Liver (tissue), 9 donors: ENCODE results near the gene PPT2. TPM values are rescaled to one million over a fixed set of nuclear protein-coding genes. Genes with fewer than 3 reads are reported as not detected.

Experiments
- DNase-seq: peaks from one replicate; pipeline ENCODE4 v3.0.0-alpha.2; 2017; ENCODE audit warnings: low spot score
- H3K27ac ChIP-seq, 2 donors: one replicate each; pipeline ENCODE4 v1.7.0; 2013; ENCODE audit warnings: inconsistent platforms in 2 of 2, low read length in 2 of 2, control low read depth in 1 of 2, low read depth in 1 of 2, mild to moderate bottlenecking in 1 of 2
- H3K27me3 ChIP-seq, 4 donors: one replicate each; pipeline versions ENCODE4 v1.6.1 to v1.7.0; 2013; ENCODE audit warnings: low read length in 3 of 4, inconsistent platforms in 1 of 4, mild to moderate bottlenecking in 1 of 4, moderate library complexity in 1 of 4; ENCODE audit not compliant: control insufficient read depth in 4 of 4, insufficient read depth in 4 of 4
- H3K36me3 ChIP-seq, 4 donors: one replicate each; pipeline versions ENCODE4 v1.6.1 to v1.7.0; 2013; ENCODE audit warnings: low read length in 3 of 4, mild to moderate bottlenecking in 3 of 4, low read depth in 1 of 4, moderate library complexity in 1 of 4; ENCODE audit not compliant: control insufficient read depth in 4 of 4, insufficient read depth in 3 of 4
- H3K4me1 ChIP-seq, 4 donors: one replicate each; pipeline versions ENCODE4 v1.6.1 to v1.7.0; 2013; ENCODE audit warnings: low read length in 3 of 4, mild to moderate bottlenecking in 3 of 4, moderate library complexity in 1 of 4; ENCODE audit not compliant: control insufficient read depth in 4 of 4, insufficient read depth in 4 of 4
- H3K4me3 ChIP-seq, 3 donors: one replicate each; pipeline versions ENCODE4 v1.6.1 to v1.7.0; 2013; ENCODE audit warnings: low read length in 3 of 3, control low read depth in 1 of 3, low read depth in 1 of 3, mild to moderate bottlenecking in 1 of 3
- H3K9ac ChIP-seq, 2 donors: one replicate each; pipeline ENCODE4 v1.7.0; 2013; ENCODE audit warnings: low read length in 2 of 2, mild to moderate bottlenecking in 2 of 2, moderate library complexity in 2 of 2, control low read depth in 1 of 2, low read depth in 1 of 2
- H3K9me3 ChIP-seq, 4 donors: one replicate each; pipeline versions ENCODE4 v1.6.1 to v1.7.0; 2013; ENCODE audit warnings: low read length in 3 of 4; ENCODE audit not compliant: control insufficient read depth in 4 of 4
- CTCF ChIP-seq: fragments of 150-350 bp; IDR thresholded peaks from 2 replicates; pipeline ENCODE4 v1.5.1; 2017; ENCODE audit warnings: improper control_type of control experiment, low read depth, low read length; ENCODE audit not compliant: missing input control
- EGR1 ChIP-seq, 2 donors: IDR thresholded peaks; 2 replicates each; pipeline ENCODE4 v1.6.1; 2016 to 2018; ENCODE audit warnings: antibody characterized with exemption in 2 of 2, low read depth in 2 of 2
- FOXA1 ChIP-seq: IDR thresholded peaks from 2 replicates; pipeline ENCODE4 v1.6.1; 2016; ENCODE audit warnings: antibody characterized with exemption
- FOXA2 ChIP-seq: IDR thresholded peaks from 2 replicates; pipeline ENCODE4 v1.6.1; 2016; ENCODE audit warnings: antibody characterized with exemption
- GABPA ChIP-seq, 2 donors: IDR thresholded peaks in 1 of 2; conservative IDR thresholded peaks in 1 of 2; 2 replicates each; pipeline ENCODE4 v1.6.1; 2016; ENCODE audit warnings: antibody characterized with exemption in 2 of 2, mild to moderate bottlenecking in 1 of 2, moderate library complexity in 1 of 2
- HNF4A ChIP-seq, 2 donors: conservative IDR thresholded peaks; 2 replicates each; pipeline ENCODE4 v1.6.1; 2016; ENCODE audit warnings: antibody characterized with exemption in 2 of 2, mild to moderate bottlenecking in 2 of 2
- HNF4G ChIP-seq: IDR thresholded peaks from 2 replicates; pipeline ENCODE4 v1.6.1; 2016; ENCODE audit warnings: antibody characterized with exemption
- JUND ChIP-seq, 2 donors: IDR thresholded peaks; 2 replicates each; pipeline ENCODE4 v1.6.1; 2016; ENCODE audit warnings: antibody characterized with exemption in 2 of 2
- NR2F2 ChIP-seq: IDR thresholded peaks from 2 replicates; pipeline ENCODE4 v1.6.1; 2016; ENCODE audit warnings: antibody characterized with exemption
- RAD21 ChIP-seq, 2 donors: IDR thresholded peaks; 2 replicates each; pipeline ENCODE4 v1.6.1; 2016; ENCODE audit warnings: antibody characterized with exemption in 2 of 2, mild to moderate bottlenecking in 2 of 2
- REST ChIP-seq: IDR thresholded peaks from 2 replicates; pipeline ENCODE4 v1.6.1; 2016; ENCODE audit warnings: antibody characterized with exemption, mild to moderate bottlenecking
- RXRA ChIP-seq, 2 donors: IDR thresholded peaks; 2 replicates each; pipeline ENCODE4 v1.6.1; 2017 to 2018; ENCODE audit warnings: antibody characterized with exemption in 2 of 2, mild to moderate bottlenecking in 1 of 2
- SP1 ChIP-seq: IDR thresholded peaks from 2 replicates; pipeline ENCODE4 v1.6.1; 2018; ENCODE audit warnings: antibody characterized with exemption, mild to moderate bottlenecking
- TAF1 ChIP-seq: conservative IDR thresholded peaks from 2 replicates; pipeline ENCODE4 v1.6.1; 2016; ENCODE audit warnings: antibody characterized with exemption, mild to moderate bottlenecking
- YY1 ChIP-seq: IDR thresholded peaks from 2 replicates; pipeline ENCODE4 v1.6.1; 2016; ENCODE audit warnings: antibody characterized with exemption, mild to moderate bottlenecking
- WGBS: extraction: QIAGEN DNeasy Blood & Tissue Kit; methylation state at CpG from one replicate; pipeline ENCODE4 v1.1.7; 2013; 5-methylcytosine and 5-hydroxymethylcytosine counted together
- polyA plus RNA-seq, 2 donors: library from polyadenylated mRNA; stranded (reverse) in 1 of 2; unstranded in 1 of 2; fragments of 200-250 nt in 1 of 2; fragments of >200 nt in 1 of 2; fragmentation: Nextera tagmentation in 1 of 2; extraction: Ambion mirVana in 1 of 2; gene quantifications; one replicate each; pipeline versions ENCODE4 v1.2.1 to v1.2.3, GENCODE V29; 2013 to 2015
- total RNA-seq, 2 donors: library from RNA; depleted of rRNA; stranded (reverse); fragments of >200 nt; gene quantifications; one replicate each; pipeline ENCODE4 v1.2.3, GENCODE V29; 2014
- TF ChIP-seq, protein P1 (sequence below): IDR thresholded peaks from 2 replicates; pipeline ENCODE4 v1.6.1; 2016; ENCODE audit warnings: antibody characterized with exemption
- TF ChIP-seq, protein P2 (sequence below): IDR thresholded peaks from 2 replicates; pipeline ENCODE4 v1.6.1; 2016; ENCODE audit warnings: antibody characterized with exemption
- TF ChIP-seq, protein P3 (sequence below): IDR thresholded peaks from 2 replicates; pipeline ENCODE4 v1.6.1; 2016; ENCODE audit warnings: antibody characterized with exemption
- donor health status: healthy.
- donor health status: healthy.
- donor health status: healthy.
- donor health status: healthy.
- donor health status: healthy.

PPT2 gene
- total and polyA plus RNA-seq, 4 donors, result 7.6 to 47.4 (median 15.1) TPM

GRCh38 chr6:32183030-32183429, 29.1 kb downstream of the PPT2 start:
- Histone ChIP-seq H3K27ac (peak overlapping the region in 1 of 2 donors; percentile 25), H3K9me3 (no peaks in the 10 kb centered on the region), H3K4me3 (no peak overlapping the region), H3K27me3 (no peaks in the 10 kb centered on the region), H3K36me3 (peaks cover 0 to 35% (median 19%) of the 10 kb centered on the region in 4 donors), H3K9ac (no peak overlapping the region), H3K4me1 (peaks cover 0 to 18% (median 15%) of the 10 kb centered on the region in 4 donors)
- TF ChIP-seq REST, result no peak
- no peak for TF ChIP-seq SP1
- TF ChIP-seq RXRA (IDR thresholded peaks at IDR 0.05), result no peak
- TF ChIP-seq CTCF, result no peak
- no peak for TF ChIP-seq YY1
- no peak for TF ChIP-seq FOXA2
- TF ChIP-seq GABPA (IDR thresholded peaks at IDR 0.05 in 1 of 2, conservative IDR thresholded peaks at IDR 0.05 in 1 of 2), result no peak
- TF ChIP-seq HNF4A (conservative IDR thresholded peaks at IDR 0.05), result no peak
- TF ChIP-seq, protein P1, sequence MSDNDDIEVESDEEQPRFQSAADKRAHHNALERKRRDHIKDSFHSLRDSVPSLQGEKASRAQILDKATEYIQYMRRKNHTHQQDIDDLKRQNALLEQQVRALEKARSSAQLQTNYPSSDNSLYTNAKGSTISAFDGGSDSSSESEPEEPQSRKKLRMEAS, result no peak
- no peak for TF ChIP-seq TAF1
- TF ChIP-seq, protein P2, sequence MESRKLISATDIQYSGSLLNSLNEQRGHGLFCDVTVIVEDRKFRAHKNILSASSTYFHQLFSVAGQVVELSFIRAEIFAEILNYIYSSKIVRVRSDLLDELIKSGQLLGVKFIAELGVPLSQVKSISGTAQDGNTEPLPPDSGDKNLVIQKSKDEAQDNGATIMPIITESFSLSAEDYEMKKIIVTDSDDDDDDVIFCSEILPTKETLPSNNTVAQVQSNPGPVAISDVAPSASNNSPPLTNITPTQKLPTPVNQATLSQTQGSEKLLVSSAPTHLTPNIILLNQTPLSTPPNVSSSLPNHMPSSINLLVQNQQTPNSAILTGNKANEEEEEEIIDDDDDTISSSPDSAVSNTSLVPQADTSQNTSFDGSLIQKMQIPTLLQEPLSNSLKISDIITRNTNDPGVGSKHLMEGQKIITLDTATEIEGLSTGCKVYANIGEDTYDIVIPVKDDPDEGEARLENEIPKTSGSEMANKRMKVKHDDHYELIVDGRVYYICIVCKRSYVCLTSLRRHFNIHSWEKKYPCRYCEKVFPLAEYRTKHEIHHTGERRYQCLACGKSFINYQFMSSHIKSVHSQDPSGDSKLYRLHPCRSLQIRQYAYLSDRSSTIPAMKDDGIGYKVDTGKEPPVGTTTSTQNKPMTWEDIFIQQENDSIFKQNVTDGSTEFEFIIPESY, result no peak
- TF ChIP-seq FOXA1, result no peak
- TF ChIP-seq JUND (IDR thresholded peaks at IDR 0.05), result no peak
- TF ChIP-seq EGR1 (IDR thresholded peaks at IDR 0.05; ENCODE audit: low read depth in 2 of 2), result no peak
- no peak for TF ChIP-seq RAD21 (IDR thresholded peaks at IDR 0.05)
- TF ChIP-seq NR2F2, result no peak
- 88% methylated on average over 3 of the region's 3 CpGs for WGBS
- DNase-seq, result no peak

DNA sequence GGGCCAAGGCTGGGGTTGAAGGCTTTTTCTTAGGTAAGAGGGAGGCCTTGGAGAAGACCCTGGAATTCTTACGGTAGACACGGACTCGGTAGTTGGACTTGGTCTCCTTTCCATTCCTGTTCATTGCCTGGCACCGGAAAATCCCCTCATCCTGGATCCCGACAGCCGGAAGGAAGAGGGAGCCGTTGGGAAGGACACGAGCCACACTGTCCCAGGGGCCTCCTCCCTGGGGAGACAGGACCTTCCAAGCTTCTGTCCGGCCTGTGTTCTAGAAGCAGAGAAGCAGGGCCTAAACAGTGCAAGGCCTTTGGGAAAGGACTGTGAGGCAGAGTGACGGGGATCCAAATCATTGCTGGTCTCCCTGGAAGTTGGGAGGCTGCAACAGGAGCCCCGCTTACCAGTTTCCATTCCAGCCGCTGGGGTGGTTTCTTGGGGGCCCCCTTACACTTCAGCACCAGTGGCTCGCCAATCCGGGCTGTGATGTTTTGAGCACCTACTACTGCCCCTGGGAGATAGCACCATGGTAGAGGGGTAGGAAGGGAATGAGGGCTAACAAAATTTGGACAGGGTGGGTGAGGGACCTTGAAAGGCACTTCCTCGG, 29.6 kb downstream of the PPT2 start:
- no peaks in the 10 kb centered on the region for H3K27me3 ChIP-seq
- H3K27ac ChIP-seq, result peak overlapping the region in 1 of 2 donors; percentile 25
- DNase-seq, result no peak
- H3K36me3 ChIP-seq, result peaks cover 0 to 35% (median 19%) of the 10 kb centered on the region in 4 donors
- H3K4me3 ChIP-seq, result no peak overlapping the region
- peaks cover 0 to 23% (median 15%) of the 10 kb centered on the region in 4 donors for H3K4me1 ChIP-seq
- 88% methylated on average over 15 of the region's 15 CpGs for WGBS
- H3K9ac ChIP-seq, result no peak overlapping the region
- H3K9me3 ChIP-seq, result no peaks in the 10 kb centered on the region
- TF ChIP-seq SP1 (no peak), FOXA1 (no peak), JUND (IDR thresholded peaks at IDR 0.05) (no peak), FOXA2 (no peak), EGR1 (IDR thresholded peaks at IDR 0.05; ENCODE audit: low read depth in 2 of 2) (no peak), RXRA (IDR thresholded peaks at IDR 0.05) (no peak), GABPA (IDR thresholded peaks at IDR 0.05 in 1 of 2, conservative IDR thresholded peaks at IDR 0.05 in 1 of 2) (no peak), TAF1 (no peak), HNF4A (conservative IDR thresholded peaks at IDR 0.05) (no peak), HNF4G (no peak), CTCF (no peak), NR2F2 (no peak)
- TF ChIP-seq, protein P1, result no peak
- TF ChIP-seq, protein P3, sequence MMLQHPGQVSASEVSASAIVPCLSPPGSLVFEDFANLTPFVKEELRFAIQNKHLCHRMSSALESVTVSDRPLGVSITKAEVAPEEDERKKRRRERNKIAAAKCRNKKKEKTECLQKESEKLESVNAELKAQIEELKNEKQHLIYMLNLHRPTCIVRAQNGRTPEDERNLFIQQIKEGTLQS, result no peak
